Measurements from ENCODE around the gene CCR7. TPM values are rescaled to one million over a fixed set of nuclear protein-coding genes. Genes with fewer than 3 reads are reported as not detected.
A peak's percentile ranks its signal among the peaks of the same experiment; 100 is the strongest.

The CCR7 gene
- polyA plus RNA-seq, 2 of the 4 experiments (the other 2 are of a cell fraction), result 0.84 to 1.4 TPM

DNA sequence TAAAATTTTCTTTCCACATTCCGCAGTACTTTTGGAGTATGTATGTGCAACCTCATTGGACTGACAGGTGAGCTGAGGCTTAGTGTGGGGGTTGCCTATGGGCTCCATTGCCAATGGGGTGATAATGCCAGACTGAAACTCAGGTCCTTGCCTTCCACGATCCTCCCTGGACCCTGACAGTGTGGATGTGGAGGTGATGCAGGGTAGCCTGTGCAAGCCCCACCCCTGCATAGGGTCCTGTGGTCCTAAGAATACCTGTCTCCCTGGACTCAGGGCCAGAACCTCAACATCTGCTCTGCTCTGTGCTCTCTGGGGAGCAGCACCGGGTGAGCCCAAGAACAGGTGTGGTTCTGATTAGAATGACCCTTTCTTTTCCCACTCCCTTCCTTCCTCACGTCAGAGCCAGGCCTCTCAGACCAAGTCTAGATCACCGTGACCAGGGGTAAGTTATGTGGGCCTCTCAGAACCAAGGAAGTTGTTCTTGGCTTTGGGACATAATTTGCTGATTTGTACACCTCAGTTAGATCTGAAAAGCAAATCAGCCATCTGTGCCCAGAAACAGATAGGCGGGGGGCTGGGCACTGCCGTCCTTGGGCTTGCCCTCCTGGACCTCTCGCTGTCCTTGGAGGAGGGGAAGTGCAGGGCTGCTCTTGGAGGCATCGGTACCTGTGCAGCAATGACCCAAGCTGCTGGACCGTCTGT, 55.5 kb downstream of the CCR7 start:
- ATAC-seq, result peak; percentile 15 to 51; a peak in 5 of 6 replicates
- H3K9me3 ChIP-seq, result no peaks in the 10 kb centered on the region
- ChIA-PET POLR2A (interaction anchor here (0.6 to 1.8 kb wide), 7 partner anchors 8 to 47 kb away, joined by 3 to 5 read pairs (median 4); partner anchors contain the start of gene TNS4), CTCF (interaction anchor here (0.6 to 5.5 kb wide), 13 partner anchors 8 to 60 kb away, joined by 3 to 36 read pairs (median 6); partner anchors contain the start of gene TNS4)
- WGBS (ENCODE audit: missing lambda C conversion rate), result 32% methylated on average over 10 of the region's 10 CpGs
- TF ChIP-seq ESRRA (IDR thresholded peaks at IDR 0.05; ENCODE audit: borderline replicate concordance, low read length) (peak; percentile 77; the same call in 1 of the 2 replicates), RARB (CRISPR knock-in tag; IDR thresholded peaks at IDR 0.05) (0 out of 2 replicates have a peak, but pooled peaks have one; percentile 10), EHF (CRISPR knock-in tag; IDR thresholded peaks at IDR 0.05) (0 out of 2 replicates have a peak, but pooled peaks have one; percentile 35), POLR2AphosphoS2 (conservative IDR thresholded peaks at IDR 0.05; ENCODE audit: low read length) (no peak), CHD2 (IDR thresholded peaks at IDR 0.05; ENCODE audit: low read length, partially characterized antibody) (no peak)
- DNase-seq (ENCODE audit: low read depth in 1 of 2, low spot score in 1 of 2), result no peak
- peak overlapping the region; percentile 97 to 99 for H3K27ac ChIP-seq
- H3K4me3 ChIP-seq, result no peak overlapping the region
- peak overlapping the region; percentile 58 for H3K4me2 ChIP-seq
- H3K4me1 ChIP-seq, result peaks cover 51% of the 10 kb centered on the region
- FAIRE-seq, result no peak

DNA sequence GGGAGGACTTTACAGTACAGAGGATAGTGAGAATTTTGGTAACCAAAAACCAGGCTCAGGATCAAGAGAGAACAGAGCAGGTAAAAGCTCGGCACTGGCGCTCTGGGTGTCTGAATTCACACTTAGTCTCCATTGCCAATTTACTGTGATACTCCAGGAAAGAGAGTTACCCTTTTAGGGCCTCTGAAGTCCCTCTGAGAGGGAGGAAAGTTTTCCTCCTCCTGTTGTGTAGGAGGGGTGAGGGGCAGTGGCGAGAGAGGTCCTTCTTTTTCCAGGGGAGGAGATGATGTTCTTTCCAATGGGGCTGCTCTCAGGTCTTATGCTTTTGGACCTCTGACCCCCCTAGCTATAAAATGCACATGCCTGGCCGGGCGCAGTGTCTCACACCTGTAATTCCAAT, 58.5 kb downstream of the CCR7 start:
- H3K9me3 ChIP-seq, result no peaks in the 10 kb centered on the region
- 92% methylated on average over 5 of the region's 5 CpGs for WGBS (ENCODE audit: missing lambda C conversion rate)
- peaks cover 47% of the 10 kb centered on the region for H3K4me1 ChIP-seq
- no peak for ATAC-seq
- H3K4me2 ChIP-seq, result no peak overlapping the region
- POLR2A ChIA-PET, result interaction anchor here (0.8 kb wide), 2 partner anchors 9 to 44 kb away, joined by 4 to 8 read pairs; no protein-coding TSS in a partner anchor
- no peak overlapping the region for H3K4me3 ChIP-seq
- DNase-seq (ENCODE audit: low read depth in 1 of 2, low spot score in 1 of 2), result no peak
- TF ChIP-seq RAD21 (conservative IDR thresholded peaks at IDR 0.05 in 1 of 2, IDR thresholded peaks at IDR 0.05 in 1 of 2) (no peak), GATA3 (IDR thresholded peaks at IDR 0.05; ENCODE audit: borderline replicate concordance) (no peak), KDM5A (IDR thresholded peaks at IDR 0.05) (no peak), NFE2L2 (conservative IDR thresholded peaks at IDR 0.05; ENCODE audit: low read length) (no peak), POLR2A (IDR thresholded peaks at IDR 0.05; ENCODE audit: low read length) (no peak), FOXS1 (CRISPR knock-in tag; IDR thresholded peaks at IDR 0.05) (no peak), JUNB (IDR thresholded peaks at IDR 0.05) (no peak), CHD4 (IDR thresholded peaks at IDR 0.05; ENCODE audit: borderline replicate concordance) (no peak), SREBF2 (IDR thresholded peaks at IDR 0.05) (no peak), EHMT2 (IDR thresholded peaks at IDR 0.05; ENCODE audit: low read depth) (no peak), KDM1A (IDR thresholded peaks at IDR 0.05; ENCODE audit: low read depth) (no peak), ZFP36 (IDR thresholded peaks at IDR 0.05; ENCODE audit: borderline replicate concordance, partially characterized antibody) (no peak), ESRRA (IDR thresholded peaks at IDR 0.05; ENCODE audit: borderline replicate concordance, low read length) (no peak), HOXB13 (CRISPR knock-in tag; IDR thresholded peaks at IDR 0.05; ENCODE audit: low read depth) (no peak)
- TF ChIP-seq, protein P1, sequence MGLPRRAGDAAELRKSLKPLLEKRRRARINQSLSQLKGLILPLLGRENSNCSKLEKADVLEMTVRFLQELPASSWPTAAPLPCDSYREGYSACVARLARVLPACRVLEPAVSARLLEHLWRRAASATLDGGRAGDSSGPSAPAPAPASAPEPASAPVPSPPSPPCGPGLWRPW (IDR thresholded peaks at IDR 0.05), result no peak
- TF ChIP-seq, protein P2, sequence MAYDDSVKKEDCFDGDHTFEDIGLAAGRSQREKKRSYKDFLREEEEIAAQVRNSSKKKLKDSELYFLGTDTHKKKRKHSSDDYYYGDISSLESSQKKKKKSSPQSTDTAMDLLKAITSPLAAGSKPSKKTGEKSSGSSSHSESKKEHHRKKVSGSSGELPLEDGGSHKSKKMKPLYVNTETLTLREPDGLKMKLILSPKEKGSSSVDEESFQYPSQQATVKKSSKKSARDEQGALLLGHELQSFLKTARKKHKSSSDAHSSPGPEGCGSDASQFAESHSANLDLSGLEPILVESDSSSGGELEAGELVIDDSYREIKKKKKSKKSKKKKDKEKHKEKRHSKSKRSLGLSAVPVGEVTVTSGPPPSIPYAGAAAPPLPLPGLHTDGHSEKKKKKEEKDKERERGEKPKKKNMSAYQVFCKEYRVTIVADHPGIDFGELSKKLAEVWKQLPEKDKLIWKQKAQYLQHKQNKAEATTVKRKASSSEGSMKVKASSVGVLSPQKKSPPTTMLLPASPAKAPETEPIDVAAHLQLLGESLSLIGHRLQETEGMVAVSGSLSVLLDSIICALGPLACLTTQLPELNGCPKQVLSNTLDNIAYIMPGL (CRISPR knock-in tag; IDR thresholded peaks at IDR 0.05; ENCODE audit: borderline replicate concordance), result no peak
- TF ChIP-seq, protein P3, sequence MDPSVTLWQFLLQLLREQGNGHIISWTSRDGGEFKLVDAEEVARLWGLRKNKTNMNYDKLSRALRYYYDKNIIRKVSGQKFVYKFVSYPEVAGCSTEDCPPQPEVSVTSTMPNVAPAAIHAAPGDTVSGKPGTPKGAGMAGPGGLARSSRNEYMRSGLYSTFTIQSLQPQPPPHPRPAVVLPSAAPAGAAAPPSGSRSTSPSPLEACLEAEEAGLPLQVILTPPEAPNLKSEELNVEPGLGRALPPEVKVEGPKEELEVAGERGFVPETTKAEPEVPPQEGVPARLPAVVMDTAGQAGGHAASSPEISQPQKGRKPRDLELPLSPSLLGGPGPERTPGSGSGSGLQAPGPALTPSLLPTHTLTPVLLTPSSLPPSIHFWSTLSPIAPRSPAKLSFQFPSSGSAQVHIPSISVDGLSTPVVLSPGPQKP (IDR thresholded peaks at IDR 0.05; ENCODE audit: low read depth, low read length), result no peak
- CTCF ChIA-PET, result interaction anchor here (1.0 to 5.6 kb wide), 8 partner anchors 9 to 53 kb away, joined by 3 to 30 read pairs (median 10); no protein-coding TSS in a partner anchor
- no peak for FAIRE-seq
- H3K27ac ChIP-seq, result peak overlapping the region; percentile 96 to 99

Other genes starting within 250 kb of the CCR7 start
- gene GJD3, start 200.7 kb downstream of the CCR7 start, polyA plus RNA-seq (2011; rRNA removed), result 0.09 TPM in 1 of 2 replicates, not detected in the other
- 0.40 to 1.2 TPM (median 0.70 TPM) in 3 replicates for gene GJD3, start 200.7 kb downstream of the CCR7 start, polyA plus RNA-seq (2017; fragmentation: RNase III; extraction: RNeasy Plus Mini Kit Qiagen cat#74134 plus additional on column Dnase treatment)
- gene TOP2A, start 147.6 kb downstream of the CCR7 start, polyA plus RNA-seq (2011; rRNA removed), result 273 and 416 TPM in 2 replicates
- 210 to 241 TPM (median 226 TPM) in 3 replicates for gene TOP2A, start 147.6 kb downstream of the CCR7 start, polyA plus RNA-seq (2017; fragmentation: RNase III; extraction: RNeasy Plus Mini Kit Qiagen cat#74134 plus additional on column Dnase treatment)
- gene IGFBP4, start 122.0 kb downstream of the CCR7 start, polyA plus RNA-seq (2011; rRNA removed), result 1,080 and 1,577 TPM in 2 replicates
- 1,501 to 1,941 TPM (median 1,829 TPM) in 3 replicates for gene IGFBP4, start 122.0 kb downstream of the CCR7 start, polyA plus RNA-seq (2017; fragmentation: RNase III; extraction: RNeasy Plus Mini Kit Qiagen cat#74134 plus additional on column Dnase treatment)
- 24.2 and 45.9 TPM in 2 replicates for gene TNS4, start 63.8 kb downstream of the CCR7 start, polyA plus RNA-seq (2011; rRNA removed)
- 61.6 to 75.9 TPM (median 73.5 TPM) in 3 replicates for gene TNS4, start 63.8 kb downstream of the CCR7 start, polyA plus RNA-seq (2017; fragmentation: RNase III; extraction: RNeasy Plus Mini Kit Qiagen cat#74134 plus additional on column Dnase treatment)
- 87.9 and 111 TPM in 2 replicates for gene SMARCE1, start 82.3 kb upstream of the CCR7 start, polyA plus RNA-seq (2011; rRNA removed)
- 109 to 116 TPM (median 114 TPM) in 3 replicates for gene SMARCE1, start 82.3 kb upstream of the CCR7 start, polyA plus RNA-seq (2017; fragmentation: RNase III; extraction: RNeasy Plus Mini Kit Qiagen cat#74134 plus additional on column Dnase treatment)
- gene KRT222, start 99.7 kb upstream of the CCR7 start, polyA plus RNA-seq (2011; rRNA removed), result 1.3 and 1.8 TPM in 2 replicates
- 0.97 to 1.8 TPM (median 1.8 TPM) in 3 replicates for gene KRT222, start 99.7 kb upstream of the CCR7 start, polyA plus RNA-seq (2017; fragmentation: RNase III; extraction: RNeasy Plus Mini Kit Qiagen cat#74134 plus additional on column Dnase treatment)
- gene KRT24, start 138.3 kb upstream of the CCR7 start, polyA plus RNA-seq (2011; rRNA removed), result not detected in 2 replicates
- gene KRT24, start 138.3 kb upstream of the CCR7 start, polyA plus RNA-seq (2017; fragmentation: RNase III; extraction: RNeasy Plus Mini Kit Qiagen cat#74134 plus additional on column Dnase treatment), result not detected in 3 replicates
- not detected in 2 replicates for gene KRT25, start 189.9 kb upstream of the CCR7 start, polyA plus RNA-seq (2011; rRNA removed)
- not detected in 3 replicates for gene KRT25, start 189.9 kb upstream of the CCR7 start, polyA plus RNA-seq (2017; fragmentation: RNase III; extraction: RNeasy Plus Mini Kit Qiagen cat#74134 plus additional on column Dnase treatment)
- gene KRT26, start 206.7 kb upstream of the CCR7 start, polyA plus RNA-seq (2011; rRNA removed), result not detected in 2 replicates
- not detected in 3 replicates for gene KRT26, start 206.7 kb upstream of the CCR7 start, polyA plus RNA-seq (2017; fragmentation: RNase III; extraction: RNeasy Plus Mini Kit Qiagen cat#74134 plus additional on column Dnase treatment)
- not detected in 2 replicates for gene KRT27, start 217.1 kb upstream of the CCR7 start, polyA plus RNA-seq (2011; rRNA removed)
- not detected in 3 replicates for gene KRT27, start 217.1 kb upstream of the CCR7 start, polyA plus RNA-seq (2017; fragmentation: RNase III; extraction: RNeasy Plus Mini Kit Qiagen cat#74134 plus additional on column Dnase treatment)
- gene KRT28, start 234.5 kb upstream of the CCR7 start, polyA plus RNA-seq (2011; rRNA removed), result not detected in 2 replicates
- not detected in 3 replicates for gene KRT28, start 234.5 kb upstream of the CCR7 start, polyA plus RNA-seq (2017; fragmentation: RNase III; extraction: RNeasy Plus Mini Kit Qiagen cat#74134 plus additional on column Dnase treatment)